Spleen (tissue), 11 donors: ENCODE data around the gene IVL. TPM values are rescaled to one million over a fixed set of nuclear protein-coding genes. Genes with fewer than 3 reads are reported as not detected.

ENCODE experiments used
- DNase-seq: peaks from one replicate; pipeline ENCODE4 v3.0.0-alpha.2; 2020
- H3K27ac ChIP-seq, 8 donors: fragments of 200-600 bp; sonication (generic) in 7 of 8; 1 replicate in 4 of 8; 2 replicates in 4 of 8; pipeline versions ENCODE4 v1.5.0 to v1.8.0; 2016 to 2021; ENCODE audit warnings: inconsistent platforms in 4 of 8, mild to moderate bottlenecking in 4 of 8, moderate library complexity in 1 of 8
- H3K27me3 ChIP-seq, 7 donors: fragments of 200-600 bp; sonication (generic) in 6 of 7; replicated peaks in 1 of 7; 1 replicate in 4 of 7; 2 replicates in 3 of 7; pipeline versions ENCODE4 v1.5.0 to v1.8.0; 2016 to 2021; ENCODE audit warnings: inconsistent platforms in 3 of 7, mild to moderate bottlenecking in 1 of 7
- H3K36me3 ChIP-seq, 6 donors: fragments of 200-600 bp; sonication (generic) in 5 of 6; 1 replicate in 4 of 6; 2 replicates in 2 of 6; pipeline versions ENCODE4 v1.5.0 to v1.8.0; 2016 to 2021; ENCODE audit warnings: inconsistent platforms in 2 of 6
- H3K4me1 ChIP-seq, 6 donors: fragments of 200-600 bp; sonication (generic) in 5 of 6; 1 replicate in 3 of 6; 2 replicates in 3 of 6; pipeline versions ENCODE4 v1.5.0 to v1.8.0; 2016 to 2021; ENCODE audit warnings: inconsistent platforms in 3 of 6
- H3K4me3 ChIP-seq, 8 donors: fragments of 200-600 bp; sonication (generic) in 7 of 8; 1 replicate in 4 of 8; 2 replicates in 4 of 8; pipeline versions ENCODE4 v1.5.0 to v1.8.0; 2016 to 2021; ENCODE audit warnings: inconsistent platforms in 4 of 8, mild to moderate bottlenecking in 4 of 8, moderate library complexity in 2 of 8
- H3K9me3 ChIP-seq, 8 donors: fragments of 200-600 bp; sonication (generic) in 7 of 8; 1 replicate in 4 of 8; 2 replicates in 4 of 8; pipeline versions ENCODE4 v1.5.0 to v1.8.0; 2016 to 2021; ENCODE audit warnings: inconsistent platforms in 4 of 8
- POLR2A ChIP-seq, 3 donors: fragments of 450-650 bp; IDR thresholded peaks; one replicate each; pipeline ENCODE4 v1.5.1; 2017; ENCODE audit warnings: antibody characterized with exemption in 3 of 3, mild to moderate bottlenecking in 1 of 3
- POLR2AphosphoS5 ChIP-seq, 3 donors: sonication (generic); formaldehyde crosslinking; IDR thresholded peaks; one replicate each; pipeline ENCODE4 v1.5.1; 2017; ENCODE audit warnings: antibody characterized with exemption in 3 of 3
- WGBS, 5 donors: extraction: QIAGEN DNeasy Blood & Tissue Kit in 3 of 5; methylation state at CpG; one replicate each; pipeline versions ENCODE4 v1.1.5 to v1.1.7; 2013 to 2018; 5-methylcytosine and 5-hydroxymethylcytosine counted together
- intact Hi-C: fragments of 100-400 bp; cut with DNase I; formaldehyde crosslinking; loops from one replicate; pipeline ENCODE4 v1.15.0; 2023; ENCODE audit warnings: low total_unique reads
- polyA plus RNA-seq, 3 donors: library from polyadenylated mRNA; stranded (reverse); fragments of 200-250 nt; gene quantifications; one replicate each; pipeline ENCODE4 v1.2.1, GENCODE V29; 2013
- total RNA-seq, 7 donors: library from RNA; depleted of rRNA in 3 of 7; stranded (reverse); fragments of >200 nt in 3 of 7; fragmentation: NEBNext Ultra II Directional in 4 of 7; extraction: Animal tissue kit (Norgen Biotek cat#: 25700) in 4 of 7; gene quantifications; one replicate each; pipeline versions ENCODE4 v1.1.0 to v1.2.1, GENCODE V29; 2016 to 2021
- TF ChIP-seq, protein P1 (sequence below), 11 experiments: fragments of 200-600 bp in 7 of 11; fragments of 450-650 bp in 4 of 11; sonication (generic) in 4 of 11; IDR thresholded peaks in 8 of 11; conservative IDR thresholded peaks in 3 of 11; 1 replicate in 7 of 11; 2 replicates in 4 of 11; pipeline versions ENCODE4 v1.4.0 to v1.8.0; 2016 to 2021; ENCODE audit warnings: antibody characterized with exemption in 11 of 11, inconsistent platforms in 4 of 11, mild to moderate bottlenecking in 1 of 11
- donor health status: healthy with polysubstance abuse.
- donor health status: DM: no; HTN: no; CAD: no; lungs with moderate emphysema.
- donor health status: DM: no; HTN: no; CAD: no.
- donor health status: Bipolar disorder and iron deficiency.
- donor health status: healthy.
- donor health status: DM: no; HTN: no; CAD: no.
- donor health status: DM: yes; HTN: yes; CAD: no.

IVL gene
- total and polyA plus RNA-seq, 10 donors = 0.04 to 0.05 TPM; not detected in 8

DNA sequence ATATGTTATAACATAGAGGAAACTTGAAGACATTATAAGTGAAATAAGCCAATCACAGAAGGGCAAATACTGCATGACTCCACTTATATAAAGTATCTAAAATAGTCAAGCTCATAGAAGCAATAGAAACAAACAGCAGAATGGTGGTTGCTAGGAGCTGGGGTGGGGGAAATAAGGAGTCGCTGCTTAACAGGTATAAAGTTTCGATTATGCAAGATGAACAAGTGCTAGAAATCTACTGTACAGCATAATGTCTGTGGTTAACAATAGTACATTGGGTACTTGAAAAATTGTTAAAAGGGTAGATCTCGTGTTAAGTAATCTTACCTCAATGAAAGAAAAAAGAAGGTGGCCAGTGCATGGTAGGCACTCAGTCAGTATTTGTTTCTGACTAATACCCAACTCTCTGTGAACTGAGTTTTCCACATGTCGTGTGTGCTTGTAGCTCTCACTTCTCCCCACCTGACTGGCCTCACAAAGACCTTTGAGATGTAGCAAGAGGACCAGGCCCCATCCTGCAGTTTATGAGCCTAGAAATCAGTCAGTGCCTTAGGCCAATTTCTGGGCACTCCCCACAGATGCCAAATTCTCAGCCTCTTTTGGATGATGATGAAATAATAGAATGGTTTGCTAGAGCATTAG, 23.9 kb downstream of the IVL start:
- Histone ChIP-seq H3K27me3 (peaks cover 0 to 14% (median 0%) of the 10 kb centered on the region in 7 donors), H3K4me3 (no peak overlapping the region), H3K9me3 (no peaks in the 10 kb centered on the region), H3K36me3 (no peaks in the 10 kb centered on the region), H3K27ac (no peak overlapping the region), H3K4me1 (no peaks in the 10 kb centered on the region)
- 67 to 79% (median 70%) methylated on average over 4 of the region's 4 CpGs for WGBS, 5 donors
- intact Hi-C loops = no loop called here
- TF ChIP-seq POLR2A (IDR thresholded peaks at IDR 0.05) = no peak
- TF ChIP-seq POLR2AphosphoS5 (IDR thresholded peaks at IDR 0.05) = no peak
- TF ChIP-seq, protein P1, sequence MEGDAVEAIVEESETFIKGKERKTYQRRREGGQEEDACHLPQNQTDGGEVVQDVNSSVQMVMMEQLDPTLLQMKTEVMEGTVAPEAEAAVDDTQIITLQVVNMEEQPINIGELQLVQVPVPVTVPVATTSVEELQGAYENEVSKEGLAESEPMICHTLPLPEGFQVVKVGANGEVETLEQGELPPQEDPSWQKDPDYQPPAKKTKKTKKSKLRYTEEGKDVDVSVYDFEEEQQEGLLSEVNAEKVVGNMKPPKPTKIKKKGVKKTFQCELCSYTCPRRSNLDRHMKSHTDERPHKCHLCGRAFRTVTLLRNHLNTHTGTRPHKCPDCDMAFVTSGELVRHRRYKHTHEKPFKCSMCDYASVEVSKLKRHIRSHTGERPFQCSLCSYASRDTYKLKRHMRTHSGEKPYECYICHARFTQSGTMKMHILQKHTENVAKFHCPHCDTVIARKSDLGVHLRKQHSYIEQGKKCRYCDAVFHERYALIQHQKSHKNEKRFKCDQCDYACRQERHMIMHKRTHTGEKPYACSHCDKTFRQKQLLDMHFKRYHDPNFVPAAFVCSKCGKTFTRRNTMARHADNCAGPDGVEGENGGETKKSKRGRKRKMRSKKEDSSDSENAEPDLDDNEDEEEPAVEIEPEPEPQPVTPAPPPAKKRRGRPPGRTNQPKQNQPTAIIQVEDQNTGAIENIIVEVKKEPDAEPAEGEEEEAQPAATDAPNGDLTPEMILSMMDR (IDR thresholded peaks at IDR 0.05 in 8 of 11, conservative IDR thresholded peaks at IDR 0.05 in 3 of 11) = no peak
- no peak for DNase-seq

DNA sequence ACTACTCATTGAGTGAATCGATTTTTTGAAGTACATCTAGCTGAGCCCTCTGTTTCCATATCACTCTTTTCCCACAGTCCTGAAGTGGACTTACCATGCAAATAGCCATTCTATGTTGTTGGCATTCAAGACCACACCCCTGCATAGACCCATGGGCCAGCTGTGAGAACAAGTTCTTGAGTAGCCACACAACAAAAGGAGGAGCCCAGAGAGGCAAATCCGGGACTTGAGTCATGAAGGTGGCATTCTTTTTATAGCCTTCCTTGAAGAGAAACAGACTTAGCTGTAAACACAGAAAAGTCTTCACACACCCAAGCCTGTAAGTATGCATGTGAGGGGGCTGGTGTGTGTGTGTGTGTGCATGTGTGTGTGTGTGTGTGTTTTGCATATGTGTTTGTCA, 24.9 kb downstream of the IVL start:
- Histone ChIP-seq H3K27me3 (peaks cover 0 to 14% (median 0%) of the 10 kb centered on the region in 7 donors), H3K4me1 (no peaks in the 10 kb centered on the region), H3K9me3 (no peaks in the 10 kb centered on the region), H3K36me3 (no peaks in the 10 kb centered on the region), H3K4me3 (no peak overlapping the region), H3K27ac (no peak overlapping the region)
- no peak for DNase-seq
- TF ChIP-seq POLR2A (IDR thresholded peaks at IDR 0.05) (no peak), POLR2AphosphoS5 (IDR thresholded peaks at IDR 0.05) (no peak)
- TF ChIP-seq, protein P1 (IDR thresholded peaks at IDR 0.05 in 8 of 11, conservative IDR thresholded peaks at IDR 0.05 in 3 of 11) = no peak
- intact Hi-C loops = no loop called here
- 73 to 83% (median 76%) methylated on average over 2 of the region's 2 CpGs for WGBS, 5 donors

DNA sequence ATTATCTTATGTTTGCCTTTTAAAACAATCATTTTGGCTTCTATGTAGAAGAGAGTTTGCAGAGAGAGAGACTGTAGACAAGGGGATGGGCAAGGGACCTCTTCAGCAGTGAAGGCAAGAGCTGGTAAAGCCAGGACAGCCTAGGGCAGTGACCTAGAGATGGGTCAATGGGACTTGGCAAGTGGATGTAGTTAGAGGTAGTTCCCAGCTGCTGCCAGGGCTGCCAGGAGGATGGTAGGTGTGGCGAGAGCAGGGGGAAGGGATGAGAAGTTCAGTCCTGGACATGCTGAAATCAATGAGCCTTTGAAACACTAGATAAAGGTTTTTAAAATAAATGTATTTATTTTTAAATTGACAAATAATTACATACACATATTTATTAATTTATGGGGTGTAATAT, 32.3 kb downstream of the IVL start:
- no peak overlapping the region for H3K27ac ChIP-seq
- no peaks in the 10 kb centered on the region for H3K4me1 ChIP-seq
- no peak overlapping the region for H3K4me3 ChIP-seq
- H3K36me3 ChIP-seq = no peaks in the 10 kb centered on the region
- H3K9me3 ChIP-seq = no peaks in the 10 kb centered on the region
- WGBS, 5 donors = 76 to 92% (median 87%) methylated on average over 1 of the region's 1 CpG
- peaks cover 0 to 3% (median 0%) of the 10 kb centered on the region in 7 donors for H3K27me3 ChIP-seq
- TF ChIP-seq POLR2A (IDR thresholded peaks at IDR 0.05) = no peak
- TF ChIP-seq, protein P1 (IDR thresholded peaks at IDR 0.05 in 8 of 11, conservative IDR thresholded peaks at IDR 0.05 in 3 of 11) = no peak
- TF ChIP-seq POLR2AphosphoS5 (IDR thresholded peaks at IDR 0.05) = no peak
- intact Hi-C loops = no loop called here
- no peak for DNase-seq

DNA sequence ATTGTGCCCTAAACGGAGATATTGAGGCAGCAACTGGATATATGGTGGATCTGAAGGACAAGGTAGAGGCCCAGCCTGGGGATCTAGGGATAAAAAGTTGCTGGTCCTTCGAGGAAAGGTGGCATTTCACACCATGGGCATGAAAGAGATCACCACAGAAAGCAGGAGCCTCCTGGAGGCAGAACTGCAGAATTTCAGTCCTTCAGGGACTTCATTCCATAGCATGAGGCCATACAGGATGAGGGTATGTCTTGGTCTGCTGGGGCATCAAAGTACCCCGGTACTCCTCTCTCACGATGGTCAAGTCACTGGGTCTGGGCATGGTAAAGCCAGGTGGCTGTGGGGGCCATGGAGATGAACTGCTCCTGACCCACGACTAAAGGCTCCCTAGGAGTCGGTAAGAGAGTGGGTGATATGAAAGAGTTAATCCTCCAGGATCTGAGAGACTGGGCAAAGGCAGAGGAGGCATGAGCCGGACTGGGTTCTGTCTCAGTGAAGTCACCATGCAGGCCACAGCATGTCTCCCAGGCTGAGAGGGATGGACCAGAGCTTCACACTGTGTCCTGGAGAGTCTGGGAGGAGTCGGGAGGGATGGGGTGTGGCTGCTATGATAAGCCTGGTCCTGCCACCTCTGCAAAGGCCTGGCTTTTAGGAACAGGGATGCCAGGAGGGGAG, 32.8 kb downstream of the IVL start:
- no peaks in the 10 kb centered on the region for H3K4me1 ChIP-seq
- no peaks in the 10 kb centered on the region for H3K36me3 ChIP-seq
- H3K4me3 ChIP-seq = no peak overlapping the region
- no peak for DNase-seq
- H3K27me3 ChIP-seq = peaks cover 0 to 1% (median 0%) of the 10 kb centered on the region in 7 donors
- no peak overlapping the region for H3K27ac ChIP-seq
- 64 to 74% (median 72%) methylated on average over 8 of the region's 8 CpGs for WGBS, 5 donors
- TF ChIP-seq, protein P1 (IDR thresholded peaks at IDR 0.05 in 8 of 11, conservative IDR thresholded peaks at IDR 0.05 in 3 of 11) = no peak
- TF ChIP-seq POLR2AphosphoS5 (IDR thresholded peaks at IDR 0.05) = no peak
- no peak for TF ChIP-seq POLR2A (IDR thresholded peaks at IDR 0.05)
- no peaks in the 10 kb centered on the region for H3K9me3 ChIP-seq
- intact Hi-C loops = no loop called here
